Muscle of leg (tissue), 11 donors: Measurements from ENCODE around the gene AKR1C2. TPM values are rescaled to one million over a fixed set of nuclear protein-coding genes. Genes with fewer than 3 reads are reported as not detected.
"Not testable (repeated sequence)": the region's sequence is repeated elsewhere in the genome, so short reads cannot be mapped to it uniquely, and the experiment has no call there.

Experiments
- DNase-seq: peaks from one replicate; pipeline ENCODE4 v3.0.0; 2013
- H3K27ac ChIP-seq: one replicate; pipeline ENCODE4 v1.5.1; 2013; ENCODE audit warnings: mild to moderate bottlenecking, low read length, control low read depth
- H3K27me3 ChIP-seq: one replicate; pipeline ENCODE4 v1.6.1; 2013; ENCODE audit warnings: low read length; ENCODE audit not compliant: control insufficient read depth, insufficient read depth
- H3K36me3 ChIP-seq: one replicate; pipeline ENCODE4 v1.6.1; 2013; ENCODE audit warnings: low read length; ENCODE audit not compliant: control insufficient read depth, insufficient read depth
- H3K4me1 ChIP-seq: one replicate; pipeline ENCODE4 v1.6.1; 2013; ENCODE audit warnings: low read length; ENCODE audit not compliant: control insufficient read depth, insufficient read depth
- H3K4me3 ChIP-seq: one replicate; pipeline ENCODE4 v1.5.1; 2013; ENCODE audit warnings: low read length, control low read depth
- H3K9me3 ChIP-seq: replicated peaks from 2 replicates; pipeline ENCODE4 v1.6.1; 2013; ENCODE audit warnings: low read depth, low read length; ENCODE audit not compliant: control insufficient read depth
- WGBS: methylation state at CpG from one replicate; pipeline ENCODE4 v1.1.5; 2013; ENCODE audit warnings: missing lambda C conversion rate; ENCODE audit not compliant: insufficient coverage; 5-methylcytosine and 5-hydroxymethylcytosine counted together
- polyA plus RNA-seq, 8 donors: library from polyadenylated mRNA; unstranded; fragments of 120-200 nt; gene quantifications; one replicate each; pipeline versions ENCODE4 v1.2.1 to v1.2.3, GENCODE V29; 2013; ENCODE audit warnings: inconsistent platforms in 1 of 8, low replicate concordance in 1 of 8; ENCODE audit not compliant: insufficient read length in 8 of 8, insufficient read depth in 1 of 8
- total RNA-seq: library from RNA; stranded (reverse); fragments of 120-200 nt; gene quantifications from one replicate; pipeline ENCODE4 v1.2.4, GENCODE V29; 2013

Gene AKR1C2
- total and polyA plus RNA-seq, 9 donors: 9.2 to 14.4 (median 11.4) TPM

DNA sequence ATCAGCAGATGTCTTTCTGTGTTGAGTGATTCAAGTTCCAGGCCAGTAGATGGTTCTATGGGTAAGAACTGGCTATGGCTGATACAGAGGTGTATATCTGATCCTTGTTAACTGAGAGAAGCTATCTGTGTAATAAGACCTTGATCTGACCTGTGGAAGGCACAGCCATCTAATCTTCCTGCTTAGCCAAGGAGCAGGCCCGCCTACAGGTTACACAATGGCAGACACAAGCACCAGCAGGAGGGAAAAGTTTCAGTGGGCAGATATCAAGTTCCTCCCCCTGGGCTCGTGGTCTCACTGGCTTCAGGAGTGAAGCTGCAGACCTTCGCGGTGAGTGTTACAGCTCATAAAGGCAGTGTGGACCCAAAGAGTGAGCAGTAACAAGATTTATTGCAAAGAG is 27.9 kb upstream of the AKR1C2 start:
- DNase-seq, H3K27me3 ChIP-seq, H3K4me3 ChIP-seq, H3K36me3 ChIP-seq, H3K27ac ChIP-seq, H3K4me1 ChIP-seq: not testable (repeated sequence)
- WGBS: 83% methylated on average over 1 of the region's 4 CpGs
- H3K9me3 ChIP-seq: peaks cover 23% of the 10 kb centered on the region

DNA sequence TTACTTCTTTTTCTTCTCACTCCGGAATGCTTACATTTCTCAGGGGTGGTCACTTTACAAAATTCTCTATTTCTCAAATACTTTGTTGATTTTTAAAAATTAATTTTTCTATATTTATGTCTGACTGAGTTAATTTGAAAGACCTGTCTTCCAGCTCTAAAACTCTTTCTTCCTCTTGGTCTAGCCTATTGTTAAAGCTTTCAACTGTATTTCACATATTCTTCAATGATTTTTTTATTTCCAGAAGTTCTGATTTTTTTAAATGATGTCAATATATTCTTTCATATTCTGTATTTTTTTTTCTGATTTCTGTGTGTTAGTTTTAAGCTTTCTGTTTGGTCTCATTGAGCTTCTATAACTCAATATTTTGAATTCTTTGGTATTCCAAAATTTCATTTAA is 27.3 kb upstream of the AKR1C2 start:
- WGBS: no CpG with 5 or more reads among the region's 1 CpG
- H3K36me3 ChIP-seq: no peaks in the 10 kb centered on the region
- peaks cover 23% of the 10 kb centered on the region for H3K9me3 ChIP-seq
- no peak overlapping the region for H3K27ac ChIP-seq
- H3K27me3 ChIP-seq: no peaks in the 10 kb centered on the region
- no peak for DNase-seq
- no peaks in the 10 kb centered on the region for H3K4me1 ChIP-seq
- no peak overlapping the region for H3K4me3 ChIP-seq

DNA sequence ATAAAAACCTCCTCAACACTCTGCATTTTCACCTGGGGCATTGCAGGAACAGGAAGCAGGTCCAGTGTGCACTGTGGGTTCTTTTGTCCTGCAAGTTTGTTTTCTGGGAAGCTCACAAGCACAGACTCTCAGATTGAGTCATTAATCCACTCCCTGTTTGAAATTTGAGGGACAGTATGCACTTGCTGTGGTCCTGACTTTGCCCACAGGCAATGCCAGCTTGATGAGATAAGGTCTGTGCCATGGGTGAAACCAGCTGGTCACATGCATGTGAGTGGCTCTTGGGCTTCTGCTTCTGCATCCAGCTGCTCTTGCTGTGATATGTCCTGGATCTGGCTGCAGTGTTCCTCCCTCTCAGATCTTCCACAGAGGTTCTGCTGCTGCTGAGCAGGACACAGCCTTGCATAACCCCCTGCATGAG is 21.8 kb upstream of the AKR1C2 start:
- H3K9me3 ChIP-seq, H3K36me3 ChIP-seq, H3K27me3 ChIP-seq, H3K4me3 ChIP-seq, H3K27ac ChIP-seq, DNase-seq, H3K4me1 ChIP-seq: not testable (repeated sequence)

DNA sequence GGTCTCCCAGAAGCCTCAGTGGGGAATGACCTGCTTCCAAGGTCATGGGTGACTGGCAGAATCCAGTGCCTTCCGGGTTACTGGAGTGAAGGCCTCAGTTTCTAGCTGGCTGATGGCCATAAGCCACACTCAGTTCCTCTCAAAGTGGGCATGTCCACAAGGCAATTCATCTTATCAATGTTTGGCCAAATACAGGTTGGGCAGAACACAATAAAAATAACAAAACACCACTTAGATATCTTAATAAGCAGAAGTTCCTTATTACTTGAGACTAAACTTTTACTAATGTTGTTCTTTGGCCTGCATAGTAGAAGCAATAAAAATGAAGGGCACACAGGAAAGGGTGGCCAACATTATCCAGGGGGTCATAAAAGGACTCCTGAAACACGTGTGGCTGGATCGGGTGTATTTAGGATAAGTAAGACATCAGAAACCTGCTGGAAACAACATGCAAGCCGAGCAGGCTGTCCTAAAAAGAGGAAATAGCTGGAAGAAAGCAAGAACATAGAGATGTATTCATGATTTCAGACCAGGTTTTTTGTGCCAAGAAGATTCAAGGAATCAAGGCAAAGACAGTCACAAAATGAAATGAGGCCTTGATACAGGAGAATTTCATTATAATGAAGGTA is 19.6 kb upstream of the AKR1C2 start:
- no peak overlapping the region for H3K4me3 ChIP-seq
- no peaks in the 10 kb centered on the region for H3K27me3 ChIP-seq
- 23% methylated on average over 4 of the region's 4 CpGs for WGBS
- H3K36me3 ChIP-seq: no peaks in the 10 kb centered on the region
- no peaks in the 10 kb centered on the region for H3K9me3 ChIP-seq
- H3K27ac ChIP-seq: no peak overlapping the region
- peaks cover 8% of the 10 kb centered on the region for H3K4me1 ChIP-seq
- DNase-seq: no peak

DNA sequence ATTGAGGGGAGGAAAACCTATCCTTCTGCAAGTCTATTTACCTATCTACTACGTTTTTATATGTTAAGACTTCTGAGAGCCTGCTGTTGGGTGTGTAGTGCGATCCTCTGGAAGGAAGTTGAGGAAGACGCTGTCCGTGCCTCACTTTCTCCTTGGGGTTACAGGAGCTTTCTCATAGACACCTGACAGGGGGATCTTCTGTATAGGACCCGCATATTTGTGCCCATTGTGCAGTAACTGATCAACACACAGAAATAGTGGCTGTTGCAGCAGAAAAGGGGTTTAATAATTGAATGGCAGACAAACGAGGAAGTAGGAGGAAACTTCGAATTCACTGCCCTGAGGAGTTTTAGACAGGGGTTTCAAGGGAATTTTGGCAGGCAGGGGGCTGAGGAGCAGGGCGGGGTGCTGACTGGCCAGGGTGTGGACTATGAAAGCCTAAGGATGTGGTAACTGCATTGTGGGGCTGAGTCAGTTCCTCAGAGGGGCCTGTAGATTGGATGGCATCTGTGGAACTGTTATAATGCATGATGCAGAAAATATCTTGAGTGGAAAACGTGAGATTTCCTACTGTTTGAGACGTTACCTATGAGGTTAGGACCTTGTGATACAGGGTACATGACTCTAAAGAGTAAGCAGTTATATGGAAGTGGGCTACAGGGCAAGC is 18.1 kb upstream of the AKR1C2 start:
- not testable (repeated sequence) for H3K27ac ChIP-seq, H3K27me3 ChIP-seq
- WGBS: 73% methylated on average over 4 of the region's 10 CpGs

DNA sequence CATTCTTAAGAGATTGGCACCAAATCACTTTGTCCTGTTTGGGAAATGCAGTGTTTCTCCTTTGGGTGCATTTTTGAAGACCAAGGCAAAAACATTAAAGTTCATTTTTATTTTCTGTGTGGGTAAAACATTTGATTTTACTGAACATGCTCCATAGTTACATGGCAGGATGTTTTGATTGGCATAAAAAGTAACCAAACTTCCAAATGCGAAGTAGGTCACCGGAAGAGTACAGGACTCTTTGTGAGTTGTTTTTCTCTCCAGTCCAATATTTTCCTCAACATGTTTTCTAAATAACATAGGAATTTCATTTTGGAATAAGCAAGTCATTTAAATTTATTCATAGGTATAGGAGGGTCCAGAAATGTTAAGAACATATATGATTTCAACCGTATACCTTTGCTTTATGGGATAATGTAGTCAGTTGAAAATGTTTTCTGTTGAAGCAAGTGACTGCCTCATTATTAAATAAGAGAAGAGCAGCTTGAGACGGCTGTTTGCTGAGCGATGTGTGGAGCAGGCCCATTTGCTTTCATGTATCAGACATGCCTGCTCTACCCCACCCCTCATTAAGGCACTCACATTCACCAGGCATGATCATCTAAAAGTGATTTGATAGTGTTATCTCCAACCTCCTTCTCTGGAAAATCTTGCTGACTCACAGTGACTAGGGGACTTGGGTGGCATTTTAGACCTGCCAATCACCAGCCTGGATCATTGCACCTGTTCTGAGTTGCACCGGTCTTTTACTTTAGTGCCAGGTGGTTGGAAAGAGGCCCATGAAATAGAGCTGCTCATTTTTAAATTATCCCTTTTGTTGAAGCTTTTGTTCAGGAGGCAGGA is 16.3 kb upstream of the AKR1C2 start:
- H3K4me1 ChIP-seq: peaks cover 12% of the 10 kb centered on the region
- H3K36me3 ChIP-seq, H3K27ac ChIP-seq, H3K27me3 ChIP-seq, H3K4me3 ChIP-seq, H3K9me3 ChIP-seq: not testable (repeated sequence)
- WGBS: no CpG with 5 or more reads among the region's 6 CpGs
- peak; percentile 27 for DNase-seq

More for the DNA sequence above, 18.1 kb upstream of the AKR1C2 start:
- not testable (repeated sequence) for H3K4me3 ChIP-seq, DNase-seq, H3K36me3 ChIP-seq, H3K9me3 ChIP-seq
- H3K4me1 ChIP-seq: peaks cover 12% of the 10 kb centered on the region

- not testable (repeated sequence) for H3K36me3 ChIP-seq, H3K27ac ChIP-seq, H3K9me3 ChIP-seq, H3K27me3 ChIP-seq, H3K4me3 ChIP-seq
- peak; percentile 41 for DNase-seq
- WGBS: no CpG with 5 or more reads among the region's 3 CpGs
- H3K4me1 ChIP-seq: peaks cover 12% of the 10 kb centered on the region
Observed at GRCh38 chr10:5018671-5019277, 15.1 kb upstream of the AKR1C2 start.

- WGBS: 0% methylated on average over 1 of the region's 3 CpGs
- H3K4me3 ChIP-seq: no peak overlapping the region
- H3K27me3 ChIP-seq: no peaks in the 10 kb centered on the region
- H3K9me3 ChIP-seq: no peaks in the 10 kb centered on the region
- H3K27ac ChIP-seq: no peak overlapping the region
- peaks cover 12% of the 10 kb centered on the region for H3K4me1 ChIP-seq
- H3K36me3 ChIP-seq: no peaks in the 10 kb centered on the region
- DNase-seq: peak; percentile 11
Observed at GRCh38 chr10:5018134-5018533, 14.5 kb upstream of the AKR1C2 start.

DNA sequence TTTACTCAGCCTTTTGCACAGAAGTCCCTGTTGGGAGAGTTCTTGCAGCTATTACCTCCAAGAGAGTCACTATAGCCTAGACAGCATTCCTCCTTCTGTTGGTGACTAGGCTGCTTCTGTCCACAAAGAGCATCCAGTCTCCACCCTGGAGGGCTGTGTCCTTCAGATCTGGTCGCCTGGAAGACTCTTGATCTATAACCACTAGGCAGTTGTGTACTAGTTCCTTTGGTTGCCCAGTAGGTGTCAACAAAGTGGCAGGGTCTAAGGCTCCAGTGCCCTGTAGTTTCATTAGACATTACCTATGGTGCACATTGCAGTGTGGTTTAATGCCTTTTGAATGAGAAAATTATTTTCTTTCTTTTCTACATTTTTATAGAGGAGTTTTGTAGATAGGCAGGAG is 11.3 kb upstream of the AKR1C2 start:
- Histone ChIP-seq H3K36me3 (no peaks in the 10 kb centered on the region), H3K27ac (no peak overlapping the region), H3K4me3 (no peak overlapping the region), H3K9me3 (no peaks in the 10 kb centered on the region), H3K27me3 (no peaks in the 10 kb centered on the region), H3K4me1 (peaks cover 7% of the 10 kb centered on the region)
- no peak for DNase-seq
- no CpG with 5 or more reads among the region's 1 CpG for WGBS
